ENCODE data around the gene HOXB3.

Gene HOXB3

GRCh38 chr17:48588528-48588927 lies 1.5 kb downstream of the HOXB3 start:
- DNase-seq (ENCODE audit: extremely low read depth in 1 of 2, low read depth in 1 of 2), result no peak

- DNase-seq (ENCODE audit: extremely low read depth in 1 of 2, low read depth in 1 of 2), result no peak
Observed at GRCh38 chr17:48588074-48588415, 2.0 kb downstream of the HOXB3 start.

- DNase-seq (ENCODE audit: extremely low read depth in 1 of 2, low read depth in 1 of 2), result no peak
Observed at GRCh38 chr17:48587276-48588073, 2.6 kb downstream of the HOXB3 start.

- no peak for DNase-seq (ENCODE audit: extremely low read depth in 1 of 2, low read depth in 1 of 2)
Observed at GRCh38 chr17:48586355-48587258, 3.4 kb downstream of the HOXB3 start.

- DNase-seq (ENCODE audit: extremely low read depth in 1 of 2, low read depth in 1 of 2), result no peak
Observed at GRCh38 chr17:48584223-48584741, 5.8 kb downstream of the HOXB3 start.

- DNase-seq (ENCODE audit: extremely low read depth in 1 of 2, low read depth in 1 of 2), result no peak
Observed at GRCh38 chr17:48583708-48584222, 6.3 kb downstream of the HOXB3 start.

GRCh38 chr17:48582750-48583069 lies 7.3 kb downstream of the HOXB3 start:
- DNase-seq (ENCODE audit: extremely low read depth in 1 of 2, low read depth in 1 of 2), result no peak

- no peak for DNase-seq (ENCODE audit: extremely low read depth in 1 of 2, low read depth in 1 of 2)
Observed at GRCh38 chr17:48579760-48580554, 10.1 kb downstream of the HOXB3 start.

- DNase-seq (ENCODE audit: extremely low read depth in 1 of 2, low read depth in 1 of 2), result no peak
Observed at GRCh38 chr17:48579471-48579759, 10.6 kb downstream of the HOXB3 start.

GRCh38 chr17:48578616-48579470 lies 11.2 kb downstream of the HOXB3 start:
- no peak for DNase-seq (ENCODE audit: extremely low read depth in 1 of 2, low read depth in 1 of 2)

GRCh38 chr17:48577946-48578615 lies 12.0 kb downstream of the HOXB3 start, which contains the start of gene HOXB4:
HOXB4 (minus strand) TSS chr17:48578350; CDS start chr17:48578319, 31 bp downstream.
- DNase-seq (ENCODE audit: extremely low read depth in 1 of 2, low read depth in 1 of 2), result peak in 1 of 2 donors; percentile 51

GRCh38 chr17:48577330-48577945 lies 12.6 kb downstream of the HOXB3 start:
- no peak for DNase-seq (ENCODE audit: extremely low read depth in 1 of 2, low read depth in 1 of 2)

- no peak for DNase-seq (ENCODE audit: extremely low read depth in 1 of 2, low read depth in 1 of 2)
Observed at GRCh38 chr17:48576479-48577309, 13.3 kb downstream of the HOXB3 start.

- DNase-seq (ENCODE audit: extremely low read depth in 1 of 2, low read depth in 1 of 2), result no peak
Observed at GRCh38 chr17:48575673-48576478, 14.2 kb downstream of the HOXB3 start.

GRCh38 chr17:48575066-48575582 lies 14.9 kb downstream of the HOXB3 start:
- no peak for DNase-seq (ENCODE audit: extremely low read depth in 1 of 2, low read depth in 1 of 2)

GRCh38 chr17:48574505-48575065 lies 15.5 kb downstream of the HOXB3 start:
- DNase-seq (ENCODE audit: extremely low read depth in 1 of 2, low read depth in 1 of 2), result no peak

Data from activated CD8-positive, alpha-beta memory T cell treated with anti-CD3 and anti-CD28 coated beads for 1 hour (primary cell).